Activated CD8-positive, alpha-beta memory T cell treated with anti-CD3 and anti-CD28 coated beads for 24 hours (primary cell): ENCODE data around the gene C9orf50.
"Not testable (repeated sequence)": the region's sequence is repeated elsewhere in the genome, so short reads cannot be mapped to it uniquely, and the experiment has no call there.

Experiments
- DNase-seq: peaks from one replicate; pipeline ENCODE4 v3.0.0-alpha.2; 2020

C9orf50 gene

DNA sequence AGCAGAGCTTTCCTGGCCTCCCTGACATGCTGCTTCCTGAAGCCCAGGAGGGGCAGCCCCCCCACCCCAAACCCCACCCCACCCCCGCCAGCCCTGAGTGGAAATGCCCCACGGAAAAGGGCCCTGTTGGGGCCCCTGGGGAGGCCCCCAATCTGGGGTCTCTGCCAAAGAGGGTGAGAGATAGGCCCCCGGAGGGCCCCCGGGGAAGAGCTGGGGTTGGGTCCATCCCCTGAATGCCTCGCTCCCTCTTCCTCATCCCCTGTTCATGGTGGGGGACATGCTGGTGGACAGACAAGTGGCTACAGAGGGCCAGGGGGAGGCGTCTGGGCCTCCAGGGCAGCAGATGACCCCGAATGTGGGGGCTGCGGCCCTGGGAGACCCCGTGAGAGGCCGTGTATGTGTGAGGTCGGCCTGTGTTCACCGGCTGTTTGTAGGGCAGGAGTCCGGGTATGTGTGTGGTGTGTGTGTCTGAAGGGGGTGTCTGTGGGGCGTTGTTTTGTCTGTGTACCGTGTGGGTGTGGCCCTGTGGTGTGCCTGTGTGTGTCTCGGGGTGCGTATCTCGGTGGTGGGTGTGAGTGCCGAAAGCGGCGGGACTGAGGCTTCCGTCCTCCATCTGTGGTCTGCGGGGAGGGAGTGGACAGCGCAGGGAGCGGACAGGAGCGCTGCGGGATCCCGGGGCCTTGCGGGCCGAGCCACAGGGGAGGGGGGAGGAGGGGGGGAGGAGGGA is 11.3 kb downstream of the C9orf50 start:
- peak; percentile 82 for DNase-seq

DNA sequence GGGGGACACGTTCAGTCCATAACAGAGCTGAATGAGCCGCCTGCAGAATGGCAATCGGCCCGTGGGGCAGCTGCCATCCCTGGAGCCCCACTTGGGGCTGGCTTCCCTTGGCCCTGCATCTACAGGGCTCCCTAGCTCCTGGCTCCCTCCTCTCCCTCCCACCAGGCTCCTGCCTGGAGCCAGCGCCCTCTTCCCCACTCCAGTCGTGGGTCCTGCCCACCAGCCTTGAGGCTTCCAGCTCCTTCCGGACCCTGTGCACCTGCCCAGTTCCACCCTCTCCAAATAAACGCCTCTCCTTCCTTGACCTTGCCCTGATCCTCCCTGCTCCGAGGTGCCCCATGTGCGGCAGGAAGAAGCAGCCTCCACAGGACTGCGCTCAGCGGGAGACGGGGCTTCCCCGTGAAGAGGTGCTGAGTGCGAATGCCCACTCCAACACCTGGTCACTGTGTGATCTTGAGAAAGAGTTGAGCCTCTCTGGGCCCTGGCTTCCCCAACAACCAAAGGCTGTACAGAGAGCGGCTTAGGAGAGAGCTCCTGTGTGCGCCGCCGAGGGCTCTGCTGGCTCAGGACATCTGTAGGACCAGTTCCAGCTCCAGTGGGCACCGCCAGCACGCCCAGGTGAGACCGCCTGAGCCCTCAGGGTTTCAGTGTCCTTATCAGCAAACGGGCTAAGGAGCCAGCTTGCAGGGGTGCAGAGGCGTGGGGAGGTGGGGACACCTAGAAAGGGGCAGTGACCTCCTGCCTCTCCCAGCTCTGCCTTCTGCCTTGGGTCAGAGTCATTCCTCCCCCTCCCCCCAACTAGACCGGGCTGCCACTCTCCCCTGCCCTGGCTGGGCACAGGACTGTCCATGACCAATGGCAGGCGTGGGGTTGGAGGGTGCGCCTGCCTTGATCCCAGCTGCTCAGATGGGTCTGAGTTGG is 12.1 kb downstream of the C9orf50 start:
- no peak for DNase-seq

DNA sequence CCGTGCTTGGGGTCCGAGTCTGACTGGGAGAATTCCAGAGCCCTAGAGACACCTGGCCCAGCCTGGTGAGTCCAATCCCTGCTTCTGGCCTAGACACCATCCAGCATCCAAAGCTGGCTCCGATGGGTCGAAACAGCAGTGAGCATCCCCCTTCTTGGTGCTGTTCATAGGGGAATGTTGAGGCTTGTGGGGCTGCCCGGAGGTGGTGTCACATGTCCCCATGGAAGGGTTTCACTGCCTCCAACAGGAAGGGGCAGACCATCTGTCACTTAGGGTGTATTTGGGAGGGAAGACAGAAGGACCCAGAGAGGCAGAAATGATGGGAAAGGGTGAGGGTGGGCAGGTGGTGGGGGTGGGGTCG is 13.9 kb downstream of the C9orf50 start:
- DNase-seq = no peak

DNA sequence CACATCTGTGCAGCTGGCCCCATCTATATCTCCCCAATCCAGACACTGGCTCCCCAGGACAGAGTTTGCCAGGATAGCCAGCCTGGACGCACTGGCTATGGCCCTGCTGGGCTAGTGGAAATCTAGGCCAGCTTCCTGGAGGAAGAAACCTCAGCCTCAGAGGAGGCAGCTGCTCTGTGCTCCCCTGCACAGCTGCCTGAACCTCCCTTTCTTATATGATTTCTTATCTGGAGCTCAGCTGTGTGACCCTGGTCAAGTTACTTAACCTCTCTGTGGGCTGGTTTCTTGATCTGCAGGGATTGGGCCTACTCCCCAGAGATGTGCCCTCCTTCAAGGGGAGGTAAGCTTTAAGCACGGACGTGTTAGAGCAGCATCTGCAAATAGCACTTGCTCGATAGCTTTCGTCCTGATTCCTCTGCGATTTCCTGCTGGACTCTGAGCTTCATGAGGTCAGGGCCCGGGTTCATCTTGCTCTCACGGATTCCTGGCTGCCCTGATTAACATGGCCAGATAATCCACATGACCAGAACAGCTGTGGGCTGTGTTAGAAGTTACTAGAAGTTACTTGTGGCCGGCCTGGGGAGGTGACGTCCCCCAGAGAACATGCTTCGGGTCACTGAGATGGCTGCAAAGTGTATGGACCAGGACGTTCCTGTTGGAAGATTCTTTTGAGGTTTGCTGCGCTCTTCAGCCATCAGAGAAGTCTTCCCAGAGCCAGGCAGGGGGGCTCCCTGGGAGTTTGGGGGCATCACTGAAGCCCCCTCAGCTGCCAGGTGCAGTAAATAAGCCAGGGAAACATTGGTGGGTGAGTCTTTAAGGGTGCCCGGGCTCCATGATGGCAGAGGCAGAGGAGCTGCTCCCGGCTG is 14.5 kb downstream of the C9orf50 start:
- DNase-seq = no peak

DNA sequence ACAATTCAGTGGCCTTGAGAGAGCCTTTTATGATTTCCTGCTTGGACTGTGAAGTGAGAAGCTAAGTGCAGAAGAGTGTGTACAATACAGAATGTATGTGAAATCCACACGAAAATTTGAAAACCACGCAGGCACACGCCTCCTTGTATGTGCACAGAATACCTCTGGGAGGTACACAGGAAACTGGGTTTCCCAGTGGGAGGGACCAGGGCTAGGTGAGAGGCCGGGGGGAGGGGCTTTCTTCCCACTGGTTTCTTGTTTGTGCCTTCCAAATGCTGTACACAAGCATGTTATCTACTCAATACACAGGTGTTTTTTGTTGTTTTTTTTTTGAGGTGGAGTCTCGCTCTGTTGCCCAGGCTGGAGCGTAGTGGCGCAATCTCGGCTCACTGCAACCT is 16.1 kb downstream of the C9orf50 start:
- no peak for DNase-seq

DNA sequence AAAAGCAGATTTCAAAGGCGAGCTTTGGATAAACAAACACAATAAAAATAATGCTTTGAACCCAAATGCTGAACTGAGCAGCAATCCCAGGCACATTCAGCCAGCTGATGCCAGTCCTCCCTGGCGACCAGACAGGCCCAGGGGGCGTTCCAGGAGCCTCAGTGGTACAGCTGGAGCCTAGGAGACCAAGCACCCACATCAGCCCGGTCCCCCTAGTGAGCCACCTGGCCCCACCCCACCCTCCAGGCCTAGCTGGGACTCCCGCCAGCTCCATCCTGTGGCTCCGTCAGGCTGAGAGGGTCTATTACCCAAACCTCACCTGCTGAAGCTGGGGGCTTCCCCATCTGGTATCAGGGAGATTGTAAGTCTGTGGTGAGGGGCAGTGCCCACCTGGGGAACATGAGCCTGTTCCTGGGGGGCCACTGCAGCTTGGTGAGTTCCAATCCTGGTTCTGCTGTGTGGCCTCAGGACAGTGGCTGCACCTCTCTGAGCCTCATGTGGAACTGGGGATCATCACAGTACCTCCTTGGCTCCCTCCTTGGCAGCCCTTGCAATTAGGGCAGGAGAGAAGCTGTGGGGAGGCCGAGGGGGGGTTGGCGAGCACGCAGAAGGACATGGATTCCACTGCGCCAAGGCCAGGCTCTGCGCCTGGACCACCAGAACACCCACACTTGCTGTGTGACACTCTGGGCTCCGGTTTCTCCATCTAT is 16.7 kb downstream of the C9orf50 start:
- no peak for DNase-seq

DNA sequence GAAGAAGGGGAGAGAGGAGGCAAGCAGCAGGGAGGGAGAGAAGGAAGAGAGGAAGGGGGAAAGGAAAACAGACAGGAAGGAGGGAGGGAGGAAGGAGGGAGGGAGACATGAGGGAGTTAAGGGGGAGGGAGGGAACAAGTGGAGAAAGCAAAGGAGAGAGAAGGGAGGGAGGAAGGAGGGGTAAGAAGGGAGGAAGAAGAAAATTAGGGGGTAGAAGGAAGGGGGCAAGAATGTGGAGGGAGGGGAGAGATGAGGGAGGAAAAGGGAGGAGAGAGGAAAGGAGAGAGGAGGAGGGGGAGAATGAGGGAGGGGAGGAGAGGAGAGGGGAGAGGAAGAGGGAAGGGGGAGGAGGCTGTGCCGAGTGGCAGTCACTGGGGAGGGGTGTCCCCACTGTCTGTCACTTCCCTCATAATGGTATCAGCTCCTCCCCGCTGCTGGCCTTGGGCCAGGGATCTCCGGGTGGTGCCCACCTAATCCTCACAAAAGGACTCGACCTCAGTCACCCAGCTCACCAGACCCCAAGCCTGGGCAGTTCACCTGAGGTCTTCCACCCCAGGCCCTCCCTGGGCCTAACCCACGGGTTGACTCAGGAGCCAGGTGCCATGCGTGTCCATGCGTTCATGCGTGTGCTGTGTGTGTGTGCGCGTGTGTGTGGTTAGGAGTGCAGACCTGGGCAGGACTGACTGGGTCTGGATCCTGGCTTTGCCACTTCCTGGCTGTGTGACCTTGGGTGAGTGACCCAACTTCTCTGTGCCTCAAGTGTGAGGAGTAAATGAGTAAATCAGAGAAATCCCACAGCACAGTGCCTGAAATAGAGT is 18.1 kb downstream of the C9orf50 start:
- no peak for DNase-seq

DNA sequence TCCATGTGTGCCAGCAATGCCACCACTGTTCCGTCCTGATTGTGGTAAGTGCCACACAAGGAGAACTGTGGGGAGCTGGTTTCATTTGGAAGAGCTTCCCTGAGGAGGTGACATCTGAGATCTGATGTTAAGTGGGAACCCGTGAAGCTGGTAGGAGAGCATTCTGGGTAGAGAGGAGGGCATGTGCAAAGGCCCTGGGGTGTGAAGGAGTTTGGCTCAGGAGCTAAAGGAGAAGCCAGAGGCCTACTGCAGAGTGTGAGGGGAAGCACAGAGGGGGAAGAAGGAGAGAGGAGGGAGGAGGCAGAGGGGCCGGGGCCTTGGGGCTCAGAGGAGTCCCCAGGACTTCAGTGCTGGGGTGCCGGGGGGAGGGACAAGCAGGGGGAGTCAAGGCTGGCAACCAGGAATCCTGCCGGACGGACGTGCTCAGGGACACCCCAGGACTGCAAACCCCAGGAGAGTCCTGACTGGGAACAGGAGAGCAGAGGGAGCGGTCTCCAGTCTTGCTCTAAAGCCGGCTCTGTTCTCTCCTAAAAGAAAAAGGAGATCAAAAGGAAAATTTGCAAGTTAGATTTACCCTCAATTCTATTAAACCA is 19.7 kb downstream of the C9orf50 start:
- no peak for DNase-seq

DNA sequence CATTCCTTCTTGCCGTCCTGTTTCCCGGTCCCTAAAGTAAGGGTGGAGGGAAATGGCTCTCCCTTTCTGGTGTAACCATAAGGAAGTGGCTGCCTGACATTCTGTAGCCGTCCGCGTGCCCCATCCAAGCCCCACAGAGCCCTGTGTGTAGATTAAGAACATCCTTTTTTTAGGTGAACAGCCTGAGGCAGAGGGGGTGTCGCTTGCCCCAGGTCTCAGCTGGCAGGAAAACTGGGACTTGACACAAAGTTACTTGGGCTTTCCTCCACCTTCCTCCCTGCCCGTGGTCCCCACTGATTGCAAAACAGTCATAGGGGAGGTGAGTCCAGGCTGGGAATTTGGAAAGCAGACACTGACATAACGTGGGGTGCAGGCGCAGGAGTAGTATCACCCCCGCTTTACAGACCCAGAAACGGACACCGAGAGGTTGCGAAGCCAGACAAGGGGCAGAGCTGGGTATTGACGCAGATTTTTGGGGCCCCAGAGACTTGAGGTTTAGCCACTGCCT is 22.8 kb downstream of the C9orf50 start:
- DNase-seq = no peak

DNA sequence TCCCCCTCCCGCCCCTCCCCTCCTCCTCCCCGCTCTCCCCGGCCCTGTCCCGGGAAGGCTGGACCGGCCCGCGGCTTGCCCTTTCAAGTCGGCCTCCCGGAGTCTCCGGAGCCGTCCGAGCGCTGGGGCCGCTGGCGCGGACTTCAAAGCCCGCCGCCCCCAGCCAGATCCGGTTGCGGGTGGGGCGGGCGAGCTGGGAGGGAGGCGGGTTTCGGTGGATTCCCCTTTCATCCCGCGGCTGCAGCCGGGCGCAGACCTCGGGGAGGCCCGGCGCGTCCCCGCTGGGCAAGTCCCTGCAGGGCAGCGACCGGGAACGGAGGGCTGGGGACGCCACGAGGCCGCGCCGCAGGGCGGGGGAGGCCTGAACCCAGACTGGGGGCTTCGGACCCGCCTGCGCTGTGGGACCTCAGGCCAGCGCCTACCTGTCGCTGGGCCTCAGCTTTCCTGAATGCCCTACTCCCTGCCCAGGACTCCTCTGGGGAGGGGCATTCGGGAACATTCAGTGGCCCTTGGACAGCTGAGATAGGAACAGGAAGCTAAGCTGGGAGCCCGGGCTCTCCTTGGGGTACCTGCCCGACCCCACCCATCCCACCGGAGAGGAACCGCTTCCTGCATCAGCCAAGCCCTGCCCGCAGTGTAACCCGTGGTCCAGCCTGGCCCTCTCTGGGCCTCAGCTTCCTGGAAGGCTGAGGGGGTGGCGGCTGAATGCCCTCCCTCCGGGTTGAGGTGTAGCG is 23.4 kb downstream of the C9orf50 start:
- peak; percentile 75 for DNase-seq

DNA sequence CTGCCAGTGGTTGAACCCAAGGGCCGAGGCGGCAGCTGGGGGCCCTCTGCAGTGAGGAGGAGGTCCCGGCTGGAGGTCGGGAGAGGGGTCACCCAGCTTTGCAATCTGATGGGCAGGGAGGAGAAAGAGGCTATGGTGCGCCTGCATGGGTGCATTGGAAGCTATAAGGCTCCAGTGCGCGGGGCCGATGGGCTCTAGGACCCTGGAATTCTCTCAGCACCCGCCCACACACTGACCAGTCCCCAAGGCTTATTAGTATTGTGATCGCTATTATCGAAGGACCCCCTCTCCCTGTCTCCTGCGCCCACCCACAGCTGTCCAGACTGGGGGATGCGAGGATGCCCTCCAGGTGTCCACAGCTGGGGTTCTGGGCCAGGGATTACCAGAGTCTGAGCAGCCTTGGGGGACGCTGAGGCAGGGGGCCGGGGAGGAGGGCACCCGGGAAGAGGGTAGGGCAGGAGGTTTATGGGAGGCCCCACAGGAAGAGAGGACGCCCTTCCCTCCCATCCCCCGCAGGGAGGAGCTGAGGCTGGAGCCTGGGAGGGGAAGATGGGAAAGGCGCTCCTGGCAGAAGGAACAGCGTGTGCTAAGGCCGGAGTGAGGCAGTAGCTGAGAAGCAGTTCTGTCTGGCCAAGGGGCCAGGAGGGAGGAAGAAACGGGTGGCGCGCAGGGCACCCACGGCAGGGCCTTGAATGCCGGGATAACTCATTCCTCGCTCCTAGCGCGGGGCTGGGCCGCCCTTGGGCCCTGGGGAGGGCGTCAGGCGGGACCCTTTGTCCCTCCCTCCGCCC is 24.2 kb downstream of the C9orf50 start:
- DNase-seq = no peak

DNA sequence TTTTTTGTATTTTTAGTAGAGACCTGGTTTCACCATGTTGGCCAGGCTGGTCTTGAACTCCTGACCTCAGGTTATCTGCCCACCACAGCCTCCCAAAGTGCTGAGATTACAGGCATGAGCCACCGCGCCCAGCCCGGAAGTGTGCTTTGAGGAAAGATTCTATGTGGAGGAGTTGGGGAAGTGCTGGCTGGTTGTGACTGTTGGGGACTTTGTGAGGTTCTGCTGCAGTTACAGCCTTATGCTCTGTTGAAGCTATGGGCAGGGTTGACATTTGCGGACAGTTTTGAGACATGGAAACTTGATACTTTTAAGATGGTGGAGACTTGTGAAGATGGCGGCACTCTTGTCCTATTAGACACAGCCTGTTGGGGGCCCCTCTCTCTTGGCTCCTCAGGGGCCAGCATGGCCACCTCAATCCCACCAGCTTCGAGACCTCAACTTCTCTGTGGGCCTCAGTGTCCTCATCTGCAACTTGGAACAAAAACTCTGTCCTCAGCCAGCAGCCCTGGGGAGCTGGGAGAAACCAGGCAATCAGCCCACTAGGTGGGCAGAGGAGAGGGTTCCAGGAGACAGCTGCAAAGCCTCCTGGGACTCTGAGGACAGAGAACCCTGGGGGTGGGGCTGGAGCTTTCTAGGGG is 24.9 kb downstream of the C9orf50 start:
- no peak for DNase-seq

DNA sequence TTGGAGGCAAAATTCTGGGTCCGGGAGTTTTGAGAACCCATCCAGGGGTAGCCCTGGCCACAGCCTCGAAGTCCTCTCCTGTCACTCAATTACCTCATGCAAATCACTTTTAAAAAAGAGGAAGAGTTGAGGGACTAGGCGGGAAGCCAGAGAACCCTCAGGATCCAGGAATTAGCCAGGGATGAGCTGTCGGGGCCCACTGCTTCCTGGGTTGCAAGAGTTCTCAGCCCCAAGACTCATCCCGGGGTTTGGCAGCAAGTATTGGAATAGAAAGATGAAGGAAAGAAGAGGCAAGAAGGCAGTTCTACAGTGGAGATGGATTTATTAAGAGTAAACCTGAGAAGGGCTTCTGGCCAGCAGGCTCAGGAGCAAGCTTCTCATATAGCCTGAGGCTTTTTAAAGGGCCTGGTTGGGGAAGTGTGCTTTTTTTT is 25.6 kb downstream of the C9orf50 start:
- no peak for DNase-seq

DNA sequence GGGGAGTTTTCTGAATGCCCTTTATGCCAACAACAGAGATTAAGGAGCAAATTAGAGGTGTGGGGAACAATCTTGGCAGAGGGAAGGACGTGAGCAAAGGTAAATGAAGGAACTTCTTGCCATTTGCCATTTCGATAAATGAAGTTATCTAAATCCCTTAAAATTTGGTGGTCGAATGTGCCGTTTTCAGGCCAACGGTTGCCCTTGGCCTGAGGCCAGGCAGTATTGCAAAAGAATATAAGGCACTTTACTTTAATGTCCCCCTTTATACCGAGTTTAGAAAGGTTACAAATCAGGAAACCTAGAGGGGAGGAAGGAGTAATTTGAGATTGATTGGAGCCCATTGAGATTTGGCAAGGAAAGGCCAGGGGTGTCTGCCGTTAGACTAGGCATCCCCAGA is 26.3 kb downstream of the C9orf50 start:
- DNase-seq = no peak

DNA sequence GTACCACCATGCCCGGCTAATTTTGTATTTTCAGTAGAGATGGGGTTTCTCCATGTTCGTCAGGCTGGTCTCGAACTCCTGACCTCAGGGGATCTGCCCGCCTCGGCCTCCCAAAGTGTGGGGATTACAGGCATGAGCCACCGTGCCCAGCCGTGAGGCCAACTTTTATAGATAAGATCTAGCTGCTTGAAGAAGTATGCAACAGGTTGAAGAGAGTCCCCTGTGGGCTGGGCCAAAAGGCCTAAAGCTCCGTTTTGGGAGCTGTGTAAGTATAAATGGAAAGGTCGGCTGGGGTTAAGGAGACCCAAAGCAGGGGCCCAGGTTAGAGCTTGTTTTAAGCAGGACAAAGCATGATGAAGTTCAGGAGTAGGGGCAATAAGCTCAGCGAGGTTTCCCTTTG is 28.1 kb downstream of the C9orf50 start:
- not testable (repeated sequence) for DNase-seq

DNA sequence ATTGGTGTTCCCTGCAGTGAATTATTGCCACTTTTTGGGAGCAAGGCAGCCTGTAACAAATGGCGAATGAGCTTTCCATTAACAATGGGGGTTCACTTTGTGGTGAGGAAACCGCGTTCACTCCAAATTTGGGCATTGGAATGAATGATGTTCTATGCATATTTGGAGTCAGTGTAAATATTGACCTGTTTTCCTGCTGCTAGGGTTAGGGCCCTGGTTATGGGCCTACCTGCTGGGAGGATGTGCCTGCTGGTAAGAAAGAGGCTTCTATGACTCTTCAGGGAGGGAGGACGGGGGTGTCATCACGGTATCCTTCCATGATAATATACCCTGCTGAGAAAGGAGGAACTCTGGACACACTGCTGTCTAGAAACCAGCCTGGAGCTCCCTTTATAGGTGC is 29.0 kb downstream of the C9orf50 start:
- DNase-seq = no peak

DNA sequence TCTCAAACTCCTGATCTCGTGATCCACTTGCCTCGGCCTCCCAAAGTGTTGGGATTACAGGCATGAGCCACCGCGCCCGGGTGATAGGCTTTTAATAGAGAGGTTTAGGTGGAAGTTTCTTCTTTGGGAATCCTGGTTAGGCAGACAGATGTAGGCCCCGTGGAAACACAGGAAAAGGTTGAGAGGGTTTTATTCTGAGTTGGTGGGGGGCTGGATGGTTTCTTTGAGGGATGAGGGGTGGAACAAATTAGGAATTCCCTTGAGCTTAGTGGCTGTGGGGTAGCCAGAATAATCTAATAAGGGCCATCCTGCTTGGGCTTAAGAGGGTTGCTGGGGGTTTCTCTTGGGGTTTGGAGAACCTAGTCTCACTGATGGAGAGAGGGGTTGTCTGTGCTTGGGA is 30.4 kb downstream of the C9orf50 start:
- DNase-seq = no peak

DNA sequence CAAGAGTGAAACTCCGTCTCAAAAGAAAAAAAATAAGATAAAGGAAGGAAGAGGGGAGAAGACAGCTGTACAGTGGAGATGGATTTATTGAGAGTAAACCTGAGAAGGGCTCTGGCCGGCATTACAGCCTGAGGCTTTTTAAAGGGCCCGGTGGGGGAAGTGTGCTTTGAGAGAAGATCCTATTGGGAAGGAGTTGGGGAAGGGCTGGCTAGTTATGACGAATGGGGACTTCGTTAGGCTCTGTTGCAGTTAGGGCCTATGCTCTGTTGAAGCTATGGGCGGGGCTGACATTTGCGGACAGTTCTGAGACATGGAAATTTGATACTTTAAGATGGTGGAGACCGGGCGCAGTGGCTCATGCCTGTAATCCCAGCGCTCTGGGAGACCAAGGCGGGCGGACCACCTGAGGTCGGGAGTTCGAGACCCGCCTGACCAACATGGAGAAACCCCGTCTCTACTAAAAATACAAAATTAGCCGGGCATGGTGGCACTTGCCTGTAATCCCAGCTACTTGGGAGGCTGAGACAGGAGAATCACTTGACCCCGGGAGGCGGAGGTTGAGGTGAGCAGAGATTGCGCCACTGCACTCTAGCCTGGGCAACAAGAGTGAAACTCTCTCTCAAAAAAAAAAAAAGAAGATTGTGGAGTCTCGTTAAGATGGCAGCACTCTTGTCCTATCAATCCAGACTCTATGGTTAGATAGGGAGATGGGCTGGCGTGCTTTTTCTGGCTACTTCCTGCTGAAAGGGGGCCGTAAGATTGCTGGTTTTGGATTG is 33.2 kb downstream of the C9orf50 start:
- DNase-seq = no peak
